SJCRH30 (cell line): Measurements from ENCODE around the gene ASPM. TPM values are rescaled to one million over a fixed set of nuclear protein-coding genes. Genes with fewer than 3 reads are reported as not detected.

ENCODE experiments used
- DNase-seq, 2 experiments: peaks; one replicate each; pipeline ENCODE4 v3.0.0-alpha.2; 2015 to 2020
- H3K27ac ChIP-seq: fragments of 250-450 bp; sonication (Bioruptor Pico); 2 replicates; pipeline ENCODE4 v1.5.1; 2020; ENCODE audit warnings: mild to moderate bottlenecking, moderate library complexity
- H3K27me3 ChIP-seq: fragments of 250-450 bp; sonication (Bioruptor Pico); 2 replicates; pipeline ENCODE4 v1.5.1; 2020; ENCODE audit warnings: mild to moderate bottlenecking, moderate library complexity
- H3K36me3 ChIP-seq: fragments of 250-450 bp; sonication (Bioruptor Pico); 2 replicates; pipeline ENCODE4 v1.5.1; 2020; ENCODE audit warnings: mild to moderate bottlenecking, moderate library complexity
- H3K4me1 ChIP-seq: fragments of 250-450 bp; sonication (Bioruptor Pico); 2 replicates; pipeline ENCODE4 v1.5.1; 2020; ENCODE audit warnings: mild to moderate bottlenecking, moderate library complexity
- H3K4me3 ChIP-seq: fragments of 250-450 bp; sonication (Bioruptor Pico); 2 replicates; pipeline ENCODE4 v1.5.1; 2020; ENCODE audit warnings: mild to moderate bottlenecking, moderate library complexity
- H3K9me3 ChIP-seq: fragments of 250-450 bp; sonication (Bioruptor Pico); replicated peaks from 2 replicates; pipeline ENCODE4 v1.5.1; 2020; ENCODE audit warnings: mild to moderate bottlenecking, moderate library complexity
- total RNA-seq: library from RNA; depleted of rRNA; stranded (reverse); fragments of >200 nt; shearing (Covaris generic); gene quantifications from 2 replicates; pipeline ENCODE4 v1.2.3, GENCODE V29; 2014

ASPM gene
- total RNA-seq, 1 experiment from 2014 or later: 76.1 TPM

DNA sequence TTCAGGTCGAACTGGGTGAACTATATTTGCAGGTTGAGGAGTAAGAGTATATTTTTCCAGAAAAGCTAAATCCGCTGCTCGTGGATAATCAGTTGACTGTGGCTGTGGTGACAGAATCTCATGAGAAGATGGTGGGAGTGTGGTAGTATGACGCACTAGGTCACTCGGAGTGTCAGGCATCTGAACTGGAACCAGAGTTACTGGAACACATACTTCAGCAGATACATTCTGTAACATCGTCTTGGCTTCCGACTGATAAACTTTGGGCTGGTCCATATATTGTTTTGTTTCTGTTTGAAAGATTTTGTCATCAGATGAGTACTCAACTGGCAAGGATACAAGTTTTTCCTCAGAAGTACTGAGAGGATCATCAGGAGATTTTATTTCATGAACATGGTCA is 13.0 kb upstream of the ASPM start:
- H3K27ac ChIP-seq: no peak overlapping the region
- H3K36me3 ChIP-seq: no peaks in the 10 kb centered on the region
- no peaks in the 10 kb centered on the region for H3K27me3 ChIP-seq
- H3K4me3 ChIP-seq: no peak overlapping the region
- H3K9me3 ChIP-seq: no peaks in the 10 kb centered on the region
- H3K4me1 ChIP-seq: no peaks in the 10 kb centered on the region
- DNase-seq: no peak

DNA sequence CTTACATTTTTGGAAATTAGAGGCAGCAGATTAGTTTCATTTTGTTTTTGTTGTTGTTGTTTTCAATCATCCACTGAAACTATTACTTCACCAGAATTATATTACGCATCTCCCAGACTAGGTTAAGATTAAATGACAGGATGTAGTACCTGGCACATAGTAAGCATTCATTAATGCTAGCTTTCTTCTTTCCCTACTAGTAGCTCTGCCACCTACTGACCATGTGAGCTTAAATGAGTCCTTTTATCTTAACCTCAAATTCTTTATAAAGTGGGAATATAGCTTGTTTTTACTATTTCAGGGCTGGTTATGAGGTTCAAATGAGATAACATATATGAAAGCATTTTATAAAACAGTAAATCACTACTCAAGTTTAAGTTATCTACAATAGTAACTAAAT is 10.2 kb upstream of the ASPM start:
- no peaks in the 10 kb centered on the region for H3K36me3 ChIP-seq
- DNase-seq: no peak
- H3K27me3 ChIP-seq: no peaks in the 10 kb centered on the region
- no peak overlapping the region for H3K27ac ChIP-seq
- H3K9me3 ChIP-seq: no peaks in the 10 kb centered on the region
- no peaks in the 10 kb centered on the region for H3K4me1 ChIP-seq
- H3K4me3 ChIP-seq: no peak overlapping the region

DNA sequence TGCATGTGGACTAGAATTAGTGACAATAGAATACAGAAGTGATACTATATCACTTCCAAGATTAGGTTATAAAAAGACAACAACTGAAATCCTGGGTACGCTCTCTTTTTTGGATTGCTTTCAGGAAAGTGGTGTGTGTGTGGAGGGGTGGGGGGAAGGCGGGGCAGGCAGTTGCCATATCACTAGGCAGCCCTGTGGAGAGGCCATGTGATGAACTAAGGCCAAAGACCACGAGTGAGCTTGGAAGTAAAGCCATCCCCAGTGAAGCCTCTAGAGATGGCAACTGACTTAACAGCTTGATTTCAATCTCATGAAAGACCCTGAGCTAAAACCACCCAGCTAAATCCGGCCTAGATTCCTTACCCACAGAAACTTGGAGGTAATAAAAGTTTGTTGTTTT is 6.2 kb upstream of the ASPM start:
- Histone ChIP-seq H3K9me3 (no peaks in the 10 kb centered on the region), H3K4me3 (no peak overlapping the region), H3K27ac (no peak overlapping the region), H3K36me3 (no peaks in the 10 kb centered on the region), H3K4me1 (no peaks in the 10 kb centered on the region), H3K27me3 (no peaks in the 10 kb centered on the region)
- DNase-seq: no peak

DNA sequence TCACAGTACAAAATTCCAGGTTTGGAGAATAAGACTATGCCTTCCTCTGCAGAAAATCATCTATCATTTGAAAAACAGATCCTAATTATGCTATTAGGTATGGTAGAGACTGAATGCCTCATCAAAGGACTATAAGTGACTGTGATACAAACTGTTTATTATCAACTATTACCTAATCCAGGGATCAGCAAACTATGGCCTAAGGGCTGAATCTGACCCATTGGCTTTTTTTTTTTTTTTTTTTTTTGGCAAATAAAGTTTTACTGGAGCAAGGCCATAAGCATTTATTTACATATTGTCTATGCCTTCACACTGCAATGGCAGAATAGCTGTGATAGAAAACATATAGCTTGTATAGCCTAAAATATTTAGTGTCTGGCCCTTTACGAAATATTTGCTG is 4.7 kb upstream of the ASPM start:
- Histone ChIP-seq H3K9me3 (no peaks in the 10 kb centered on the region), H3K4me1 (no peaks in the 10 kb centered on the region), H3K27me3 (no peaks in the 10 kb centered on the region), H3K36me3 (no peaks in the 10 kb centered on the region), H3K4me3 (no peak overlapping the region), H3K27ac (no peak overlapping the region)
- no peak for DNase-seq

DNA sequence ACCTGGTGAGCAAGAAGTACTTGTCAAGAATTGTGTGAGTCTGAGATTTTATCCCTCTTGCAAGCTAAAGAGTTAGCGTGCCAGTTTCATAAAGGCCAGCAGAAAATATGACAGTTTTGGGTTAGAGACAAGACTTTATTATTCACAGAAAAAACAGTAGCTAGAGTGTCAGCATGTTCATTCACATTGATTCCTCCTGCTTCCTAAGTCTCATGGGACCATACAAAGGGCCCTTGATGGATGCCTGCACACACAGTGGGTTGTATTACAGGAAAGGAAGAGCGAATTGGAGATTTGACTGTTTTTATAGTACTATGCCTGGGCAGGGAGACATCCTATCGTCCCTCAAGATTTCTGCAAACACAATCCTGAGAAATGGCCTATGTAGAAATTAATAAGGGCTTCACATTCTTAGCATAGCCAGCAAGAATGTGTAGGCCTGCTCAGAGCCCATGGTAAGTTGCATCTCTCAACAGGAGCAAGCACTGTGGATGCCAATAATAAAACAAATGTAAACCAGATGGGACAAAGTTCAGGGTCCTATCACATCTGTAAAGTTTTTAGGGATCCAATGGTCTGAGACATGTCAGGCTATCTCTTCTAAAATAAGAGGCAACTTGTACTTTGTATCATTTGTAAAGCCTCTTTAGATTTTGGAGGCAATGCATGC is 4.0 kb upstream of the ASPM start:
- Histone ChIP-seq H3K27me3 (no peaks in the 10 kb centered on the region), H3K36me3 (no peaks in the 10 kb centered on the region), H3K4me3 (no peak overlapping the region), H3K4me1 (no peaks in the 10 kb centered on the region), H3K27ac (no peak overlapping the region), H3K9me3 (no peaks in the 10 kb centered on the region)
- DNase-seq: no peak

DNA sequence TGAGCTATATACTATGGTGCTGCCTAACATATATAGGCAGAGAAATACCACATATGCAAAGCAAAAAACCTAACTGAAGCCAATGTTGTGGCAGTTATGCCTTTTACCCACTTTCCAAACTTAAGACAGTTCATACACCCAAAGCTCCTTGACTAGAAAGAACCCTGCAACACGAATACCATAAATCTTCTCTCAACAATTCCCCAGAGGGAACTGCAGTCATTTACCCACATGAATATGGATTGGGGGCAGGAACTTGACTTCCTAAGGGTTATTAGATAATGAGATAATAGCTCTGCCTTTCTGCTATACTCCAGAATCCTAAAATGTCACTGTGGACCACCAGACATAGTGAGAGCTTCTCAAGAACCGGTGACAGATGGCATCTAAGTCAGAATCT is 2.9 kb upstream of the ASPM start:
- no peaks in the 10 kb centered on the region for H3K27me3 ChIP-seq
- no peaks in the 10 kb centered on the region for H3K9me3 ChIP-seq
- no peaks in the 10 kb centered on the region for H3K4me1 ChIP-seq
- DNase-seq: no peak
- H3K36me3 ChIP-seq: no peaks in the 10 kb centered on the region
- H3K27ac ChIP-seq: no peak overlapping the region
- H3K4me3 ChIP-seq: no peak overlapping the region

DNA sequence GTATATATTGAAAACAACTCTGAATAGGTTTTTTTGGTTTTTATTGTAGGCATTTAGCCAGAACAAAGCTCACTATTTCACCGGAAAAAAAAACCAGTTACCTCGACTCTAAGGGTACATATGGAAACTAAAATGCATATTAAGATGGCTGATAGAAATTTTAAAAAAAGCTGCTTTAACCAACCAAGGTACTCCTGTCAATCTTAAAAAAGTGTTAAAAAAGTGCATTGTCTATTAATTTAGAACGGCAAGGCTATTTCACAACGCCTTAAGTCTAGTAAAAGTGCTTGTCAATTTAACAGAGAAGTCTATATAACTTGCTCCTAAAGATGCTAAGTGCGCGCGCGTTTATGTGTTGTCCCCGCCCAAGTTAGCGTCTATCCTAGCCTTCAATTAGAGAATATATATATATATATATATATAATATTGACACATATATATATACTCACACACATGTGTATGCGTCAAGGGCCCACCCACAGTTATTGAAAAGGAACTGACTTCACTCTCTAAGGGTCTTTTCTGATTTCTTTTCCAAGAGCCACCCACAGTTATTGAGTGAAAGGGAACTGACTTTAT is 934 bp downstream of the ASPM start:
- Histone ChIP-seq H3K27ac (peak overlapping the region; percentile 95), H3K36me3 (peaks cover 28% of the 10 kb centered on the region), H3K27me3 (no peaks in the 10 kb centered on the region), H3K9me3 (no peaks in the 10 kb centered on the region), H3K4me1 (no peaks in the 10 kb centered on the region), H3K4me3 (peak overlapping the region; percentile 94)
- DNase-seq: peak in 1 of 2 experiments; percentile 5

DNA sequence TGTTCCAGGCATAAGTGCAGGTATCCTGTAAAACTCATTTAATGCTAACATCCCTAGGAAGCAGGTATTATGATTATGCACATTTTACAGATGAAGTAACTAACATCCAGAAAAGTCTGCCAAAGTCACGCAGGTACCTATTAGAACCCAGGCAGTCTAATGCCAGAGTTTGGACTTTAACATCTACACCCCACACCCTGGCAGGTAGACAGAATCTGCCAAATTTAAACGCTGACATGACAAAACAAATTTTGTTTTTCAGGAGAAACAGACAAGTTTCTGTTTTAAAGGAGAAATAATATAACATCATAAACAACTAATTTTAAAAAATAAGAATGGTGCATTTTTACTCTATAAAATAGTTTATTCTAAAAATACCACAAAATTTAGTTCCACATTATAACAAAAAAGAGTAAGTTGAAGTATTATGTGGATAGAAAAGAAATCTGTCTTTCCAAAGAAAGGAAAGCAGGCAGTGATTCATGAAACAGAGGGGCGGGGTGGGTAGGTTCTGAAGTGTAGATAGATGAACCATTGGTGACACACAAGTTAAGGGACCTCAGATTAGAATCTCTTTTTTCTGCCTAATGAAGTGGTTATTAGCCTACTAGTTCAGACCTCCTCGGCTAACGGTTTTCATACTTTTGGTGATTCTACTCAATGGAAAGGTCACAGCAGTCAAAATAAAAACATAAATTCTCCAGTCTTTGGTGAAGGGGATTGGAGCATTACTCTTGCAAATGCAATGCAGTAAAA is 1.7 kb downstream of the ASPM start:
- H3K27me3 ChIP-seq: no peaks in the 10 kb centered on the region
- H3K4me1 ChIP-seq: no peaks in the 10 kb centered on the region
- H3K36me3 ChIP-seq: peaks cover 34% of the 10 kb centered on the region
- H3K4me3 ChIP-seq: peak overlapping the region; percentile 94
- peak in 1 of 2 experiments; percentile 11 for DNase-seq
- H3K9me3 ChIP-seq: no peaks in the 10 kb centered on the region
- H3K27ac ChIP-seq: peak overlapping the region; percentile 95; the same call in 1 of the 2 replicates

DNA sequence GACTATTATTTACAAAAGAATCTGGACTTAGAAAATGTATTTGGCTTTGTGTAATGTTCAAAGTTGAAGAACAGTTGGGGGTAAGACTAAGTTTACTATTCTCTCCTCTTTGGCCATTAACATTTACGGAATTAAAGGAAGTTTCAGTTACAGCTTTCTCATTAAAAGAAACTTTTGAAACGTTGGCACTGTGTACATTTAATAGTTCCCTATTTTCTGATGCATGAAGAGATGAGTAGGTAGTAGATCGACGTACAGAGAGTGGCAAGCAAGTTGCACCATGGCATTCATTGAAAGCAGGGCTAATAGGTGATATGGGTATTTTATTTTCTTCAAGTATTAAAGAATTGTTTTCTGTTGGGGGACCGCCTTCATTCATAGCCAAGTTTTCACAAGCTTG is 3.2 kb downstream of the ASPM start:
- Histone ChIP-seq H3K4me1 (no peaks in the 10 kb centered on the region), H3K4me3 (no peak overlapping the region), H3K27ac (no peak overlapping the region), H3K36me3 (peaks cover 41% of the 10 kb centered on the region), H3K9me3 (no peaks in the 10 kb centered on the region), H3K27me3 (no peaks in the 10 kb centered on the region)
- no peak for DNase-seq

DNA sequence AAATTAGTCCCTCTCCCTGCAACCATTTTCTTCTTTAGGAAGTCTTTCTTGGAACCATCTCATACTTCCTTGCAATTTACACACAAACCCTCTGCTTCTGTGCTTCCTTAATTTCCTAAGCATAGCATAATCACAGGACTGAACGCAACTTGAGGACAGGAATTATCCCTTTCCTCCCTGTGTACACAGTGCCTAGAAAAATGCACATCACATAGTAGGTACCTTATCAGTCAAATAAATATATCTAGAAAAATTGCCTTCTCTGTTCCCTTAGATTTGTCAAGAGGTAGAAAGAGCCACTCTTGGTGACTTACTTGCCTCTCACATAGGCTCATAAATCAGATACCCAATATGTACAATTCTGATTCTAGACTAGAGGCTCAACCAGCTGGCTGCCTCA is 4.9 kb downstream of the ASPM start:
- Histone ChIP-seq H3K27me3 (no peaks in the 10 kb centered on the region), H3K4me1 (no peaks in the 10 kb centered on the region), H3K27ac (no peak overlapping the region), H3K36me3 (peaks cover 41% of the 10 kb centered on the region), H3K9me3 (no peaks in the 10 kb centered on the region), H3K4me3 (no peak overlapping the region)
- DNase-seq: no peak

DNA sequence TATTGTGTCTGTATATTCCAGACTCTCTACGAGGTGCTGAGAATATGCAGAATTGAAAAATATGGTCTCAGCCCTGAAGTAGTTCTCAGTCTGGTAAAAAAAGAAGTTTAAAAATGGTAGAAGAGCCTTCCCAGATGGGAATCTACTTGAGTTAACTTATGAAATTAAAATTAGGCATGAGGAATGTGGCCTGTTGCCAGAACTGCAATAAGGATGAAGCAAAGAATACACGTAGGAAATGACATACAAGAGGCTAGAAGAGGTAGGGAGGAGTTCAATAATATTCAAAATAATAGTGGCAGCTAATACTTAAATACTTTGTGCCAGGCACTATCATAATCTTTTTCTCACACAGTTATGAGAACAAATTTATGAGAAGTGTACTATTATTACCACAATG is 6.3 kb downstream of the ASPM start:
- no peak overlapping the region for H3K27ac ChIP-seq
- peaks cover 43% of the 10 kb centered on the region for H3K36me3 ChIP-seq
- no peaks in the 10 kb centered on the region for H3K27me3 ChIP-seq
- H3K9me3 ChIP-seq: no peaks in the 10 kb centered on the region
- H3K4me3 ChIP-seq: no peak overlapping the region
- H3K4me1 ChIP-seq: no peaks in the 10 kb centered on the region
- no peak for DNase-seq

DNA sequence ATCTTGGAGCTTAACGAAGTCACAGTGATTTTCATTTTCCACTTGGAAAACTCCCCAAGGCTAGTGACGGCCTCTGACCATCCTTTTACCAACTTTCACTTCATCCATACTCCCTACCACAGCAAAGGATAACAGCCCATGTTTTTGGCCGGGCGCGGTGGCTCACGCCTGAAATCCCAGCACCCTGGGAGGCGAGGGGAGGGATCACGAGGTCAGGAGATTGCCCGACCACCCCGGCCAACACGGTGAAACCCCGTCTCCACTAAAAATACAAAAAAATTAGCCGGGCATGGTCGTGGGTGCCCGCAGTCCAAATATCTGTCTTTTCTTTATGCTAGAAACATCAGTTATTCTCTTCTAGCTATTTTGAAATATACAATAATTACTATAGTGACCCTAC is 7.3 kb downstream of the ASPM start:
- H3K27ac ChIP-seq: no peak overlapping the region
- no peak for DNase-seq
- no peaks in the 10 kb centered on the region for H3K27me3 ChIP-seq
- no peaks in the 10 kb centered on the region for H3K4me1 ChIP-seq
- H3K36me3 ChIP-seq: peaks cover 44% of the 10 kb centered on the region
- no peaks in the 10 kb centered on the region for H3K9me3 ChIP-seq
- no peak overlapping the region for H3K4me3 ChIP-seq

DNA sequence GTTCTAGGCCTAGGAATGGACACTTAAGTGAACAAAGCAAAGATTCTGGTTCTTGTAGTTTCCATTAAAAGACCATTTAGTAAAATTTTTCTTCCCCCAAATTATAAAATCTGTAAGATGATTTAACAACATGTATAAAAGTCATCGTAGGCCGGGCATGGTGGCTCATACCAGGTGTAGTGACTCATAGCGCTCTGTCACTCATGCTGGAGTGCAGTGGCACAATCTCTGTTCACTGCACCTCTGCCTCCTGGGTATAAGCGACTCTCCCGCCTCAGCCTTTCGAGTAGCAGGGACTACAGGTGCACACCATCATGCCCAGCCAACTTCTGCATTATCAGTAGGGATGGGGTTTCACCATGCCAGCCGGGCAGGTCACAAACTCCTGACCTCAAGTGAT is 9.1 kb downstream of the ASPM start:
- Histone ChIP-seq H3K9me3 (no peaks in the 10 kb centered on the region), H3K36me3 (peaks cover 30% of the 10 kb centered on the region), H3K4me3 (no peak overlapping the region), H3K4me1 (no peaks in the 10 kb centered on the region), H3K27ac (no peak overlapping the region), H3K27me3 (no peaks in the 10 kb centered on the region)
- DNase-seq: no peak

DNA sequence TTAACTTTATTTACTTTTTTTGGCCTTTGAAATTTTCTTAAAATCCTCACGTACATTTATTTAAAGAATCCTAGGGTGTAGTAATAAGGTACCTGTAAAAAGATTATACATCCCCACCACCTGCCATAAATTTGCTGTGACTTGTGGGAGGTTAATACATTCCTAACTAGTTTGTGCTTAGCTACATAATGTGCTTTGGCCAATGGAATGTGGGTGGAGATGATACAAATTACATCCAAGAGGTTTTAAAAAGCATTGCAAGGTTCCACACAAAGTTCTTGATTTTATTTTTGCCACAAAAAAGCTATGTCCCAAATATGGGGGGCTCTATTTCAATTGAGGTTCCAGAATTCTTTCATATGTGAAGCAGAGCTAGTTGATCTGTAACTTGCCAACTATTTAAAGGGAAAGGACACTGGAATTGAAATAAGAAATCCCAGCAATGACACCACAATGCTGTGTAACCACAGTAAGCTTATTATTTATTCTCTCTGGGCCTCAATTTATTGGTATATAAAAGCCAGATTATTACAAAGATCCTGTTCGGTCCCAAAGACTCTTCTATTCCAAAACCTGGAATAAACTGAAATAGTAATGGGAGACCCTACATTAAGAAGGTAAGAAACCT is 15.7 kb downstream of the ASPM start:
- Histone ChIP-seq H3K4me3 (no peak overlapping the region), H3K27ac (no peak overlapping the region), H3K36me3 (peaks cover 47% of the 10 kb centered on the region), H3K27me3 (no peaks in the 10 kb centered on the region), H3K9me3 (no peaks in the 10 kb centered on the region), H3K4me1 (no peaks in the 10 kb centered on the region)
- no peak for DNase-seq

DNA sequence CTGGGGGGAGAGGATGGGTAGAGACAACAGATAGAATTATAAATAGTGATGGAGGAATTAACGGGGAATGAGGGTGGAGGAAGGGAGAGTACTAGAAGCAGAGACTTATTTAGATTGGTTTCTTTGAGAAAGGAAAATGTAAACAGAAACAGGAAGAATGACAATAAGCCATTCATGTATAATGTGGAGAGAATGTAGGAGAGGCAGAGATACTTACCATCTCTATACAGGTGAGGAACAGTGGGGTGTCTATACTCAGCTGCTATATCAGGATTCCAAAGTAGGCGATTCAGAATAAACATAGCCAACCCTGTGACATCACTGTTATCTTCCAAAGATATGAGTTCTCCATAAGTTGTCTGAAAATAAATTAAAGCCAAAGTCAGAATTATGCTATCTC is 16.8 kb downstream of the ASPM start:
- DNase-seq: no peak
- Histone ChIP-seq H3K27me3 (no peaks in the 10 kb centered on the region), H3K4me1 (no peaks in the 10 kb centered on the region), H3K9me3 (no peaks in the 10 kb centered on the region), H3K36me3 (peaks cover 53% of the 10 kb centered on the region), H3K4me3 (no peak overlapping the region), H3K27ac (no peak overlapping the region)
